Measurements from ENCODE around the gene ISY1.
"Not testable (repeated sequence)": the region's sequence is repeated elsewhere in the genome, so short reads cannot be mapped to it uniquely, and the experiment has no call there.

ISY1 gene

DNA sequence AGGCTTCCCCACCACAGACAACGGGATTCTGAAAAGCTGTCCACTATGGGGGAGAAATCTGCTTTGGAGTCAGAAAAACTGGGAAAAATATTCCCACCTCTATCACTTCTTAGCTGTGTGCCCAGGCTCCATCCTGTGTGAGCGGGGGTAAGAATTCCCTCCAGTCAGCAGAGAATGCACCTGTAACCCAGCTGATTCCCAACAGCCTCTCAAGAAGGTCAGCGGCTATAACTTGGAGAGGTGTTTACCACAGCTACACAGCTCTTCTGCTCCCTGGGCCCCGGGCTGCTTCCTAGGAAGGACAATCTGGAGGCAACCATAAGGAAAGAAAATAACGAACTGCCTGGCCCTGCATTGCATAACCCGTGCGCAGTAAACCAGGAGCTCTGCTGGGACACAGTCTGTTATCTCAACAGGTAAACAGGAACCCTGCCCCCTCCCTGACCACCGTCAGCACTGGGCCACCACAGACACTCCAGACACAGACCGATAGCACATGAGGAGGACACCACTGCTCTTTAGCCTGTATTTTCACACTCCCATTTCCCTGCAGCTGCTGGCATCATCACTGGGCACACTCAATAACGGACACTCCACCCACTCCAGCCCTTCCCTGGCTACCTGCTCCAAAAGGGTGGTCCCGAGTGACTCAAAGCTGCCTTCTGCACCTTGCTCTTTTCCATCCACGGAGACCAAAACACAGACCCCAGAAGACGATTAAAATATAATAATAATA lies 41.3 kb downstream of the ISY1 start:
- DNase-seq, result no peak

DNA sequence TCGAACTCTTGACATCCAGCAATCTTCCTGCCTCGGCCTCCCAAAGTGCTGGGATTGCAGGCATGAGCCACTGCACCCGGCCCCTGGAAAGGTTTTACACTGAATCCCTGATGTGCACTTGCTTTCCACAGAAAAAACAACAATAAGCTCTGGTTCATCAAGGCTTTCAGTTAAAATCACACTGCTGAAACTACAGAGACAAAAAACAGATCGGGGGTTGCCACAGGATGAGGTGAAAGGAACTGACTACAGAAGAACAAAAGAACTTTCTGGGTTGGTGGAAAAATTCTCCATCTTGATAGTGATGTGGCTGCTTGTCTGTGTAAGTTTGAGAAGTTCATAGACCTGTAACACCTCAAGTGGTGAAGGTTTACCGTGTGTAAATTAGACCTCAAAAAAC lies 42.1 kb downstream of the ISY1 start:
- no peak for DNase-seq

- DNase-seq, result no peak
These were observed 43.7 kb downstream of the ISY1 start for GRCh38 chr3:129117134-129117533.

- no peak for DNase-seq
These were observed 44.3 kb downstream of the ISY1 start for GRCh38 chr3:129116482-129116946.

GRCh38 chr3:129114455-129114854 lies 46.4 kb downstream of the ISY1 start:
- no peak for DNase-seq

GRCh38 chr3:129112308-129113052 lies 48.4 kb downstream of the ISY1 start:
- DNase-seq, result no peak

DNA sequence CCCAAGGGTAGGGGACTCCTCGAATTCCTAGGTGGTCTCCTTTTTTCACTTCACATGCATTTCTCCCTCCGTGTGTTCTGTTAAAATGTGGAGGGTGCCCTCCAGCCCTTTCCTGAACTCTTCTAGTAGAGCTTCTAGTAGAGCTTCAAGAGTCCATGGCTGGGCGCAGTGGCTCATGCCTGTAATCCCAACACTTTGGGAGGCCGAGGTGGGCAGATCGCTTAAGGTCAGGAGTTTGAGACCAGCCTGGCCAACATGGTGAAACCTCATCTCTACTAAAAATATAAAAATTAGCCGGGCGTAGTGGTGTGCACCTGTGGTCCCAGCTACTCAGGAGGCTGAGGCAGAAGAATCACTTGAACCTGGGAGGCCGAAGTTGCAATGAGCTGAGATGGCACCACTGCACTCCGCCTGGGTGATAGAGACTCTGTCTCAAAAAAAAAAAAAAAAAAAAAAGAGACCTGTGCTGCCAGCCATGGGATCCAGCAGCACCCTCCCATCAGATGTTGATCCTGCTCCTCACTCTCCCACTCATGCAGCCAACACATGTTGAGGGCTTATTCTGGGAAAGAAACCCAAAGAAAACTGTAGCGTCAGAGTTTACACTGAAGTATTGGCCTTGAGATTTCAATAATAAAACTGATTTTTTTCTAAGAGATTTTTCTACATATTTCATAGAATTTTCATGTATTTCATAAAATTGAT lies 49.6 kb downstream of the ISY1 start:
- not testable (repeated sequence) for DNase-seq

DNA sequence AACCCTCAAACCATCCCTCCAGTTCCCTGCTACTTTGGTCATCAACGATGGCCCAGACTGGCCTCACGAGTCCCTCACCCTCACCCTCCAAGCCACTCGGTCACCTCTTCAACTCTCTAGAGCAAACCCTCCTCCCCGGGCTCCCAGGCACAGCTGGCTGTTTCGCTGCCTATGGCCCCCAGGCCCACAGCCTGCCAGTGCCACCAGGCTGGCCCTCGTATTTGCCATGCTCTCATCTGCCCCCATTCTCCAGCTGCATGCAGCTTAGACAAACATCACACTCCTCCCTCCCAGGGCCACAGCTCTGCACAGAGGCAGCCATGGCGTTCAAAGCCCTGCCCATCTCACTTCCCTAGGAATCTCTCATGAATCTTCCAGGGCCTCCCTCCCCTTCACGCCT lies 53.1 kb downstream of the ISY1 start:
- no peak for DNase-seq

DNA sequence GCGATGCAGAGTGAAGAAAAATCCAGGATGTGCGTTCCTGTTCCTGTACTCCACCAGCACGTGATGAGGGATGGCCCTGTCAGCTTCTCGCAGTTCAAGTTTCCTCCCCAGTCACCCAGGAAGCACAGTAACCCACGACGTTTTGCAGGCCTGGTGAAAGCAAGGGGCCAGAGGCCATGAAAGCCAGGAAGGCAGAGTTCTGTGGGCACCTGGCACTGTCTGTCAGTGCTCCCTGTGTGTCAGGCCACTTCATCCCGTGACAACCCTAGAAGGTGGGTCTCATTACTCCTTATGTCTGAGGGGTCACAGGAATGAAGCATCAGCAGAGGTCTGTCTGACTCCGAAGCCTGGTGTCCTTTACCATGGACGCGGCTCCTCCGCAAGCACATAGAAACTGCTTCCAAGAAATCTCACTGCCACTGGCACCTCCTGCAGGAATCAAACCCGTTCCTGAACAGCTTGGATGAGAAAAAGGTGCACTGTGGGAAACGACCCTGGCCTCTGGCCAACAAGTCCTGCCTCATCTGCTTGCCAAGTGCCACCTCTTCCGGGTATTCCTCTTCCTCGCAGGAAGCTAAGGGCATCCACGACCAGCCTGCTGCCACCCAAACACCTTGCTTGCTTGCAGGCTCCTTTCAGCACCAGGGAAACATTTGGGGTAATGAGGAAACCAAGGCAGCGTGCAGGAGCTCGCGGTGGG lies 53.8 kb downstream of the ISY1 start:
- DNase-seq, result no peak

GRCh38 chr3:129106320-129106719 lies 54.5 kb downstream of the ISY1 start:
- no peak for DNase-seq

GRCh38 chr3:129105862-129106261 lies 55.0 kb downstream of the ISY1 start:
- no peak for DNase-seq

DNA sequence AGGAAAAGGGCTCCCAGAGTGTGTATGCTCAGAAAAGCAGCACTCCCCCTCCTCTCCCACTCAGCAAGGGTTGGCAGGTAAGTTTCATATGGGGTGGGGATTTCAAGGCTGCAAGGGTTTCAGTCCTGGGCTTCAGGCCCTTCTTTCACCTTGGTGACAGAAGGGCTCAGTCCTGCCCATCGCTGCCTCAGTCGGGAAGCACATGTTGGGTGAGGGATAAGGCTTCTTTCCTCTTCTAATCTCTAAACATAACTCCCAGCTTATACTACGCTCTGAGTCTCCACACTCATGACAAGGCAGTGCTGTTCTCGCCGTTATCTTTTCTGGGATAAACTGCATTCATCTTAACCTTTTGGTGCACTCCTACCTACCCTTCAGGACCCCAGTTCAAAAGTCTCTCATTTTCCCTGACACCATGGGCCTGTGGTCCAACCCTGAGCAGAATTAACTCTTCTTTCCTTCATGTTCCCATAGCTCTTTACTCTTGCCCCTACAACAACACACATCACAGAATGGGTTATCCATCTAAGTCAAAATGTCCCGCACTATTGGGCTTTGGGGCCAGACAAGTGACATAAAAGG lies 56.3 kb downstream of the ISY1 start:
- no peak for DNase-seq

DNA sequence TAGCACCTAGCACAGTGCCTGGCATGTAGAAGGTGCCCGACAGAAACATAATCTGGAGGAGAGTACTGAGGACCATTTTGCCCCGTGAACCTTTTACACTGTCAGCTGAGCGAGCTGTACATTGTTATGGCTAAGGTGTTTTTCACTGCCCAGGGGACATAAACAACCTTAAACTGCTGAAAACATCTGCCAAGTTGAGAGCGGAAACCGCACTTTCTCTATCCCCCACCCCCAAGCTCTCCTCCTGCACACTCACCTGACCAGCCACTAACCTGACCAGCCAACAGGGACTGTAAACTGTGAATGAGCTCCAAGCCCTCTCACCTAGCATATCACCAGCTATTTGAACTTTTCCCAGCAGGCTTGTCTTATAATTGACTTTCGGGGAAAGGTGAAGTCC lies 56.8 kb downstream of the ISY1 start:
- no peak for DNase-seq

- DNase-seq, result no peak
These were observed 57.6 kb downstream of the ISY1 start for GRCh38 chr3:129103296-129103695.

- no peak for DNase-seq
These were observed 59.3 kb downstream of the ISY1 start for GRCh38 chr3:129101370-129102138.

DNA sequence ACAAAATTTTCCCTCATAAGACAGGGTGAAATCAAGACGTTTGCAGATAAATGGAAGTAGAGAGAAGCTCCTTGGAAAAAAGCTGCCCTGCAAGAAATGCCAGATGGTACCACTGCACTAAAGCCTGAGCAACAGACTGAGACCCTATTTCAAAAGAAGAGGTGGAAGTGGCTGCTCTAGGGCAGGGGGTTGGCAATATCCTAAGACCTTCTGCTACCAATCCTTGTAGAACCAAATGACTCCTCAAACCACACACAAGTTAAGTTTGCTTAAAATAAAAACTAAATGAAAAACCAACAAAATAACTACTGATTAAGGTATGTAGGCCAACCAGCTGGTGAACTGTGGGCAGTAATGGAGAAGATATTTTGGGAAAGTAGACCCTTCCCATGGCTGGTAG lies 60.6 kb downstream of the ISY1 start:
- DNase-seq, result no peak

GRCh38 chr3:129095285-129095684 lies 65.6 kb downstream of the ISY1 start:
- DNase-seq, result no peak

- not testable (repeated sequence) for DNase-seq
These were observed 72.6 kb downstream of the ISY1 start for GRCh38 chr3:129088312-129088711.

GRCh38 chr3:129087904-129088303 lies 73.0 kb downstream of the ISY1 start:
- not testable (repeated sequence) for DNase-seq

DNA sequence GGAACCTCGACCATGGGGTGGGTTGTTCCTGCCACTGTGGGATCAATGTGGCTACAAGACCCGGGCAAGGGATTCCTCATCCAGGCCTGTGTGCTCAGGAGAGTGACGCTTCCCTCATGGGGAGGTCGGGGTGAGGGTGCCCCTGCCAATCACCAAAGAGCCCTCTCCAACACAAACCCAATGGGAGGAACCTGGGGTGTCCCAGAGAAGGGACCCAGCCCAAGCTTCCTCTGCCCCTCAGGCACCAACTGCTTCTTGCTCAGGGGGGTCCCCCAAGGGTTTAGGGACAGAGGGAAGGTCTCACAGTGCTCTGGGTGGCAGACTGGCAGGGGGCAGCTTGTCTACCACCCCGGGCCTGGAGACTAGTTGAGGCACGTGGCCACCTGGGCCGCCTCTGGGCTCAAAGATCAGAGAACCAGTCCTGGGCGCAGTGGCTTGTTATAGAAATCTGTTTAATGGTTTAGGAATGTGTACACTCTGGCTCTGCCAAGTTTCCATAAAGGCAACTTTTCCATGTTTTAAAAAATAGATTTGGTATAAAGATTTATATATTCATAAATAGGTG lies 73.6 kb downstream of the ISY1 start:
- DNase-seq, result no peak

DNA sequence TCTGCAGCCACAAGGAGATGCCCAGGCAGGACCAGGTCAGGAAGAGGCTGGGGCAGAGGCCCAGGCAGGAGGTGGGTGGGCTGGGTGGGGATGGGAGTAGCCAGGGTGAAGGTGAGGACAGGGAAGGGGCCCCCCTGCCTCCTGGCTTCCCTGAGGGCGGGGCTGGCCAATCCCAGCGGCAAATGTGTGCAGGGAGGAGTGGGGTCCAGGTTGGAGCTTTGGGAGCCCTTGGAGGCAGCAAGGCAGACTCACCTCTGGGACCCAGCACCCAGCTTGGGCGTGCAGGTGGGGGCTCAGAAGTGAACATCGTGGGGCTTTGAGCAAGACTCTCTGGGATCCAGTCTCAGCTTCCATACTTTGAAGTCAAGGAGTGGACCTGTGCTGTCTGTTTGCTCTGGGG lies 75.0 kb downstream of the ISY1 start:
- no peak for DNase-seq

Measured in activated CD8-positive, alpha-beta memory T cell treated with anti-CD3 and anti-CD28 coated beads, Interleukin-2, amount 50 U/mL, for 48 hours (primary cell).